Measurements from ENCODE around the gene ZNF556.

ZNF556 gene

DNA sequence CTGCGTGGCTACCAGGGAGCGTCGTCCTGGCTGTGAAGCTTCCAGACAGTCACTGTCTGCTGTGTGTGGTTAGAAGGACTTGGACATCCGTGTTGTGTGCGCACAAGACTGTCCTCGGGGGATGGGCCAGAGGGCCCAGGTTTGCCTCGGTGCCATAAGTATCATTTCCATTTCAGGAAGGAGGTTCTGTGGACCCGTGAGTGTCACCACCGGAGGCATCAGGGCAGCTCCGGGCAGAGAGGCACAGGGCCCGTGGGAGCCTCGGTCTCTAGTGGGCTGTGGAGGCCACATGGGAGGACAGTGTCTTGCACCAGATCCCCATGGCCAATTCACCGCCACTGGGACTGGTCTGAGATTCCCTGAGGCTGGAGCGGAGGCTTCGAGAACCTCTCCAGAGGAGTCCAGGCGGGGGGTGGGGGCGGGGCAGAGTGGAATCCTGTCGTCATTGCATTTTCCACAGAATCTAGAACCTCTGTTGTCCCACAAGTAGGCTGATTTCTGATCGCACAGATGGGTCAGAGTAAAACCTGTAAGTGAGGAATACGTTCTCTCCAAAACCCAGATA lies 39.6 kb downstream of the ZNF556 start:
- no peak for FAIRE-seq

DNA sequence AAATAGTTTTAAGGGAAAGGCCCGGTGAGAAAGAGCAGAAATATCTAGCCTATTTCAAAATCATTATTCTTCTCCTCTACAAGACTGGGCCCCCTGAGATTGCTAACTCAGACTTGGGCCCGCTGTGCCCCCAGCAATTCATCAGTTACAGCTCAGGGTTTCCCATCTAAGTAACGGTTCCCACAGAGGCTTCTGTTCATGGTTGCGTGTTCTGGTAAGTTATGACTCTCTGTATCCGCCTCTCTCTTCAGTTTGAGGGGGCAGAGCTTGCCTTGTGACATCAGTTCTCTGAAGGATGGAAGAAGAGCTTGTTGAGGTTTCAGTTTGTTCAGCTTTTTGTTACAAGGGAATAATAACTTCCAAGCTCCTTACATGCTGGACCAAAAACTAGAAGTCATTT lies 45.2 kb downstream of the ZNF556 start:
- FAIRE-seq = no peak

DNA sequence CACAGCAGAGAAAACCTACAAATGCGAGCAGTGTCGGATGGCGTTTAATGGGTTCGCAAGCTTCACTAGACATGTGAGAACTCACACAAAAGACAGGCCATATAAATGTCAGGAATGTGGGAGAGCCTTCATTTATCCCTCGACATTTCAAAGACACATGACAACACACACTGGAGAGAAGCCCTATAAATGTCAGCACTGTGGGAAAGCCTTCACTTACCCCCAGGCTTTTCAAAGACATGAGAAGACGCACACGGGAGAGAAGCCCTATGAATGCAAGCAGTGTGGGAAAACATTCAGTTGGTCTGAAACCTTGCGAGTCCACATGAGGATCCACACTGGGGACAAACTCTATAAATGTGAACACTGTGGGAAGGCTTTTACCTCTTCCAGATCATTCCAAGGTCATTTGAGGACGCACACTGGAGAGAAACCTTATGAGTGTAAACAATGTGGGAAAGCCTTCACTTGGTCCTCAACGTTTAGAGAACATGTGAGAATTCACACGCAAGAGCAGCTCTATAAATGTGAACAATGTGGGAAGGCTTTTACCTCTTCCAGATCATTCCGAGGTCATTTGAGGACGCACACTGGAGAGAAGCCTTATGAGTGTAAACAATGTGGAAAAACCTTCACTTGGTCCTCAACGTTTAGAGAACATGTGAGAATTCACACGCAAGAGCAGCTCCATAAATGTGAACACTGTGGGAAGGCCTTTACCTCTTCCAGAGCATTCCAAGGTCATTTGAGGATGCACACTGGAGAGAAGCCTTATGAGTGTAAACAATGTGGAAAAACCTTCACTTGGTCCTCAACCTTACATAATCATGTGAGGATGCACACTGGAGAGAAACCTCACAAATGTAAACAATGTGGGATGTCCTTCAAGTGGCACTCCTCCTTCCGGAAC lies 50.4 kb downstream of the ZNF556 start:
- no peak for FAIRE-seq

DNA sequence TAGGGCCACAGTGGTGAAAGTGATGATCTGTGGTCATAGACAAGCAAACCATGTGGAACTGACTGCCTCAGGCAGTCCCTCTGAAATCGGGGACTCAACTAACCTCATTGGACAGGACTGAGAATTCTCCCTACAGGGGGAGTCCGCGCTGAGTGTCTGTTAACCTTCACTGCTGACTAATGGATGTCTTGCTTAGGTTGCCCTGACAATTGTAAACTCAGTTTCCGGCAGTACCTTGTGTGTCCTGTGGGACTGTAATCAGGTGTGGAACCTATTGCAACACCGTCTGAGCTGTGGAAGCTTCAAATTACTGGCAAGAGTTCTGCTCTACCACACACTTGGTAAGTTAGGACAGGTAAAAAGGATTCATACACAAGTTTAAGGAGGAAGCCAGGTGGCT lies 55.9 kb downstream of the ZNF556 start:
- no peak for FAIRE-seq

DNA sequence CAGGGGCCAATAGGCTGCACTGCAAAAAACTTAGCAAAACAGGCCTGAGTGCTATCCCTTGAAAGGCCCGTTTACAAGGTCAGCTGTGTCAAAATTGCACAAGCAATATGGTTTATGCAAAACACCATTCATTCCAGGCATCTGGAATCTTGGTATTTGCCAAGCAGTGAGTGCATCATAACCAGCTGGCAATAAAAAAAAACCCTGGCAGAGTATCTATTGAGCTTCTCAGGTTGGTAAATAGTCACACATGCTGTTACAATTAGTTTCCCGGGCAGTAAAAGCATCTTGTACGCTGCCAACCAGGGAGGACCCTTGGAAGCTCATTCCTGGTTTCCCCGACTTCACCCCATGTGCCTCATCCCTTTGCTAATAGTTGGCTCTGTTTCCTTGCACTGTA lies 56.4 kb downstream of the ZNF556 start:
- FAIRE-seq = no peak

DNA sequence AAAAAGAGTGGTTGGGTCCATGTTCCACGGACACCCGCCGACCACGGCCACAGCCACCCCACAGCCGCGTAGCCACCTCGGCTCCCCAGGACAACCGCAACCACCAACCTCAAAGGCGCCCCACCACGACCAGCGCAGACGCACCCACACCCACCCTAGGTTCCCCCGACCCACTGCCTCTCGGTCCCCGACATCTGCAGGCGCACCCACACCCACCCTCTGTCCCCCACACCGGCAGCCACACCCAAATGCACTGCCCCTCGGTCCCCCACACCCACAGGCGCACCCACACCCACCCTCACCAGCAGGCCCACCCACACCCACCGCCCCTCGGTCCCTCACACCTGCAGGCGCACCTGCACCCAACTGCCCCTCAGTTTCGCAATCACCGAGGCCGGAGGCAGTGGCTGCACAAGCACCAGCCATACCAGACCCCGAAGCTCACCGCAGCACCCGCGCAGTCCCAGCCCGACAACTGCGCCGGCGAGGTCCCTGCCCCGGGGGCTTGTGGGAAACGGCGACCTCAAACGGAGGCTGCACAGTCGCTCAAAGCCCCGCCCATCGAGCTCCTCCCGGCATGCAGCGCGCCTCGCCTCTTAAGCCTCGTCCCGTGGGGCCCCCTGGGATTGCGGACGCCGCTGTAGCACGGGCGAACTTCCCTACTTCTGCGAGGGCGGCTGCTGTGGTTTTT lies 59.4 kb downstream of the ZNF556 start:
- FAIRE-seq = no peak

DNA sequence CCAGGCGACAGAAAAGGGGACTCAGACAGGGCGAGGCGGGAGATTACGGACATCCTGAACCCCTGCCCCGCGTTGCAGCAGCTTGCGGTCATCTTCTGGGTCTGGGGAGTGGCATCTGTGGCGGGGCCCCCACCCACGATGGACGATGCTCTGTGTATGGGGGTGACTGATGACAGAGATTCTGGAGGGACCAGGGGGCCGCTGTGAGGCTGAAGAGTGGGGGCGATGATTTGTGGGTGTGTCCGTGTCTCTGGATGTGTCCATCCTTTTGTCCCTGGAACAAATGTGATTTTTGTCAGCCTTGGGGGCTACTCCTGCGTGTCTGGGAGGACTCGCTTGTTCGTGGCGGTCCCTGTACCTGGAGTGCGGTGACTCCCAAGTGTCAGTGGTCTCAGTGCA lies 59.9 kb downstream of the ZNF556 start:
- FAIRE-seq = no peak

All from A204.1 (cell line).